Fibroblast of mammary gland (primary cell): ENCODE data around the gene HTR3D.

Experiments used
- DNase-seq: peaks from one replicate; pipeline ENCODE4 v3.0.0-alpha.2; 2010; ENCODE audit warnings: low read depth
- H3K4me3 ChIP-seq: 2 replicates; pipeline ENCODE4 v1.5.1; 2011; ENCODE audit warnings: low read depth, mild to moderate bottlenecking, low read length, moderate library complexity; ENCODE audit not compliant: control insufficient read depth
- TF ChIP-seq, protein P1 (sequence below): conservative IDR thresholded peaks from 2 replicates; pipeline ENCODE4 v1.5.1; 2011; ENCODE audit warnings: low read depth, low read length, inconsistent platforms; ENCODE audit not compliant: control insufficient read depth, insufficient read depth

HTR3D gene

GRCh38 chr3:184081116-184081830 lies 49.7 kb downstream of the HTR3D start:
- no peak overlapping the region for H3K4me3 ChIP-seq
- TF ChIP-seq, protein P1, sequence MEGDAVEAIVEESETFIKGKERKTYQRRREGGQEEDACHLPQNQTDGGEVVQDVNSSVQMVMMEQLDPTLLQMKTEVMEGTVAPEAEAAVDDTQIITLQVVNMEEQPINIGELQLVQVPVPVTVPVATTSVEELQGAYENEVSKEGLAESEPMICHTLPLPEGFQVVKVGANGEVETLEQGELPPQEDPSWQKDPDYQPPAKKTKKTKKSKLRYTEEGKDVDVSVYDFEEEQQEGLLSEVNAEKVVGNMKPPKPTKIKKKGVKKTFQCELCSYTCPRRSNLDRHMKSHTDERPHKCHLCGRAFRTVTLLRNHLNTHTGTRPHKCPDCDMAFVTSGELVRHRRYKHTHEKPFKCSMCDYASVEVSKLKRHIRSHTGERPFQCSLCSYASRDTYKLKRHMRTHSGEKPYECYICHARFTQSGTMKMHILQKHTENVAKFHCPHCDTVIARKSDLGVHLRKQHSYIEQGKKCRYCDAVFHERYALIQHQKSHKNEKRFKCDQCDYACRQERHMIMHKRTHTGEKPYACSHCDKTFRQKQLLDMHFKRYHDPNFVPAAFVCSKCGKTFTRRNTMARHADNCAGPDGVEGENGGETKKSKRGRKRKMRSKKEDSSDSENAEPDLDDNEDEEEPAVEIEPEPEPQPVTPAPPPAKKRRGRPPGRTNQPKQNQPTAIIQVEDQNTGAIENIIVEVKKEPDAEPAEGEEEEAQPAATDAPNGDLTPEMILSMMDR, result no peak
- no peak for DNase-seq

DNA sequence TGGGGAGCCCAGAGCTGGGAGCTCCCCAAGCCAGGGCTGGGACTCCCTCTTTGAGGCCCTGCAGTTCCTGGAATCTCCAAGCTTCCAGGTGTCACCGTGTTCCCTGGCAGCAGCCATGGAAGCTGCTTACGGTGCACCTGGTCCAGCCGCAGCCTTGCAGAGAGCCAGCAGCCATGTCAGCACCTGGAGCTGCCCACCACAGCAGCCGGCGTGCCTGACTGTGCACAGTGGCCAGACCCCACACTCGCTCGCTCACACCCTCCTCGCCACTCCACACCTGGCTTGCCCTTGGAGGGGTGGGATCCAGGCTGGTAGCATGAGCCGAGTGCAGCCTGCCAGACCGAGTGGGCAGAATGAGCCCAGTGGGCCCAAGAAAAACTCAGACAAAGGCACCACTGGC lies 50.5 kb downstream of the HTR3D start:
- TF ChIP-seq, protein P1, result no peak
- no peak for DNase-seq
- H3K4me3 ChIP-seq, result no peak overlapping the region

GRCh38 chr3:184082465-184082864 lies 50.9 kb downstream of the HTR3D start:
- H3K4me3 ChIP-seq, result no peak overlapping the region
- TF ChIP-seq, protein P1, result no peak
- no peak for DNase-seq

- peak; percentile 58 for DNase-seq
- TF ChIP-seq, protein P1, result no peak
- H3K4me3 ChIP-seq, result no peak overlapping the region
These were observed 53.9 kb downstream of the HTR3D start for GRCh38 chr3:184085389-184085852.
